ENCODE data around the gene ZNF532. TPM values are rescaled to one million over a fixed set of nuclear protein-coding genes. Genes with fewer than 3 reads are reported as not detected.

Gene ZNF532
- total and polyA plus RNA-seq, 12 donors: 11.6 to 34.8 (median 22.6) TPM

DNA sequence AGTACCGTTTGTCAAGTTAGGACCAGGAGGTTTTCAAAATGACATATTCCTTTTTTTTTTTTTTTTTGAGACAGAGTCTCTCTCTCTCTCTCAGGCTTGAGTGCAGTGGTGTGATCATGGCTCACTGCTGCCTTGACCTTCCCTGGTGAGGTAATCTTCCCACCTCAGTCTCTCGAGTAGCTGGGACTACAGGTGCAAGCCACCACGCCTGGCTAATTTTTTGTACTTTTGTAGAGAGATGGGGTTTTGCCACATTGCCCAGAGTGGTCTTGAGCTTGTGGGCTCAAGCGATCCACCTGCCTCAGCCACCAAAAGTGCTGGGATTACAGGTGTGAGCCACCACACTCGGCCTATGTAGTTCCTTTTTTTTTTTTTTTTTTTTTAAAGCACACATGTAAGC lies 147.1 kb downstream of the ZNF532 start:
- Histone ChIP-seq H3K36me3 (replicated peaks in 1 of 2) (no peaks in the 10 kb centered on the region), H3K4me1 (replicated peaks in 1 of 2) (no peaks in the 10 kb centered on the region), H3K27ac (no peak overlapping the region), H3K27me3 (no peaks in the 10 kb centered on the region), H3K4me3 (no peak overlapping the region), H3K9me3 (replicated peaks in 1 of 3) (no peaks in the 10 kb centered on the region)
- no peak for DNase-seq
- TF ChIP-seq, protein P1, sequence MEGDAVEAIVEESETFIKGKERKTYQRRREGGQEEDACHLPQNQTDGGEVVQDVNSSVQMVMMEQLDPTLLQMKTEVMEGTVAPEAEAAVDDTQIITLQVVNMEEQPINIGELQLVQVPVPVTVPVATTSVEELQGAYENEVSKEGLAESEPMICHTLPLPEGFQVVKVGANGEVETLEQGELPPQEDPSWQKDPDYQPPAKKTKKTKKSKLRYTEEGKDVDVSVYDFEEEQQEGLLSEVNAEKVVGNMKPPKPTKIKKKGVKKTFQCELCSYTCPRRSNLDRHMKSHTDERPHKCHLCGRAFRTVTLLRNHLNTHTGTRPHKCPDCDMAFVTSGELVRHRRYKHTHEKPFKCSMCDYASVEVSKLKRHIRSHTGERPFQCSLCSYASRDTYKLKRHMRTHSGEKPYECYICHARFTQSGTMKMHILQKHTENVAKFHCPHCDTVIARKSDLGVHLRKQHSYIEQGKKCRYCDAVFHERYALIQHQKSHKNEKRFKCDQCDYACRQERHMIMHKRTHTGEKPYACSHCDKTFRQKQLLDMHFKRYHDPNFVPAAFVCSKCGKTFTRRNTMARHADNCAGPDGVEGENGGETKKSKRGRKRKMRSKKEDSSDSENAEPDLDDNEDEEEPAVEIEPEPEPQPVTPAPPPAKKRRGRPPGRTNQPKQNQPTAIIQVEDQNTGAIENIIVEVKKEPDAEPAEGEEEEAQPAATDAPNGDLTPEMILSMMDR (IDR thresholded peaks at IDR 0.05): no peak
- no peak for TF ChIP-seq POLR2A (IDR thresholded peaks at IDR 0.05)
- intact Hi-C loops (cut with DNase I): no loop called here
- 73 to 90% (median 76%) methylated on average over 5 of the region's 5 CpGs for WGBS, 4 donors

DNA sequence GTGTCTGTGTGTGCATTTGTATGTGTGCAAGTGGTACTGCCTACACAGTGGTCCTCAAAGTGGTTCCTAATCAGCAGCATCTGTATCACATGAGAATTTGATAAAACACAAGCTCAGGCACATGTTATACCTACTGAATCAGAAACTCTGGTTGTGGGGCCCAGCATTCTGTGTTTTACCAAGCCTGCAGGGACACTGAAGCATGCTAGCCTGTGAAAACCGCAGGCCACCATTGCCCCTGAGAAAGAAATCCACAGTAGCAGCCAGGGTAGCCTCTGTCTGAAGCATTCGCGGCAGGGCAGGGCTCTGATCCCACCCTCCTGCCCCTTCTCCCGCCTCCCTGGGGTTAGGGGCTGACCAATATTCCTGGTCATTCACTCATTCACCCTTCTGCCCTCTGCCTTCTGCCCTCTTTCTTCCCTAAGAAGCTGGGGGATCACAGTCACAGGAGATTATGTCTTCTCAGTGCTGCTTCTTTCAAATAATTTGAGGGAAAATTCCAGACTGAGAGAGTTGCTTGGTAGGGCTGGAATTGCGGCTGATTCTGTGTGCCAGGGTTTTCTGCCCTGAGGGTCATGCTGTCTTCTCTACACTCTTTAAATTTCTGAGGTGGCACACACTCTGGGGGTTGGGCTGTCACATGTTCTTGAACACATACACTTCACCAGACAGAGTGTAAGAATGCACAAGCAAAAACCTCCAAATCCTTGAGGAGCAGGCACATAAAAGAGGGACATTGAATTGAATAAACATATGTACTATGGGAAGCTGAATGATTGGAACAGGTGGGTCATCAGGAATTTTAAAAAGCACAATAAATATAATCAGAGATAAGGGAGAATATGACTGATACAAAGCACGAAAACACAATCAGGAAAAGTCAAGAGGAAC lies 148.4 kb downstream of the ZNF532 start:
- no peak for DNase-seq
- no peaks in the 10 kb centered on the region for H3K4me1 ChIP-seq (replicated peaks in 1 of 2)
- no peak overlapping the region for H3K27ac ChIP-seq
- no peaks in the 10 kb centered on the region for H3K36me3 ChIP-seq (replicated peaks in 1 of 2)
- intact Hi-C loops (cut with DNase I): no loop called here
- no peak overlapping the region for H3K4me3 ChIP-seq
- H3K27me3 ChIP-seq: no peaks in the 10 kb centered on the region
- no peak for TF ChIP-seq POLR2A (IDR thresholded peaks at IDR 0.05)
- TF ChIP-seq, protein P1 (IDR thresholded peaks at IDR 0.05): no peak
- WGBS, 4 donors: 57 to 71% (median 61%) methylated on average over 4 to 6 of the region's 6 CpGs
- H3K9me3 ChIP-seq (replicated peaks in 1 of 3): peaks cover 0 to 3% (median 0%) of the 10 kb centered on the region in 3 donors

DNA sequence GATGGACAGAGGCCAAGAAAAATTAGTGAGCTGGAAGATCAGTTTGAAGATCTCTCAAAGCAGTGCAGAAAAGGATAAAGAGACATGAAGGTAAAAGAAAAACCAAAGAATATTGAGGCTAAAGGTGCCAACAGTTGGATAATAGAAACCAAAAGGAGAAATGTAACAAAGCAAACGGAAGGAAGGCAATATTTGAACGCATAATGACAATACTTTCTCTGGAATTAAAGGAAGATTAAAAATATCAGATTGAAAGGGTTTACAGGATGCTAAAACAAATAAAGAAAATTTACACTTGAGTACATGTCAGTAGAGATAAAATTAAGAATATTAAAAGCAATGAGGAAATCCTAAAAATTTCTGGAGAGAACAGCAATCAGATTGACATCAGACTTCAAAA lies 149.1 kb downstream of the ZNF532 start:
- 79 to 87% (median 86%) methylated on average over 2 of the region's 2 CpGs for WGBS, 4 donors
- DNase-seq: no peak
- Histone ChIP-seq H3K27me3 (no peaks in the 10 kb centered on the region), H3K4me1 (replicated peaks in 1 of 2) (no peaks in the 10 kb centered on the region), H3K27ac (no peak overlapping the region), H3K9me3 (replicated peaks in 1 of 3) (peaks cover 0 to 3% (median 0%) of the 10 kb centered on the region in 3 donors), H3K36me3 (replicated peaks in 1 of 2) (no peaks in the 10 kb centered on the region), H3K4me3 (no peak overlapping the region)
- TF ChIP-seq, protein P1 (IDR thresholded peaks at IDR 0.05): no peak
- no peak for TF ChIP-seq POLR2A (IDR thresholded peaks at IDR 0.05)
- intact Hi-C loops (cut with DNase I): no loop called here

DNA sequence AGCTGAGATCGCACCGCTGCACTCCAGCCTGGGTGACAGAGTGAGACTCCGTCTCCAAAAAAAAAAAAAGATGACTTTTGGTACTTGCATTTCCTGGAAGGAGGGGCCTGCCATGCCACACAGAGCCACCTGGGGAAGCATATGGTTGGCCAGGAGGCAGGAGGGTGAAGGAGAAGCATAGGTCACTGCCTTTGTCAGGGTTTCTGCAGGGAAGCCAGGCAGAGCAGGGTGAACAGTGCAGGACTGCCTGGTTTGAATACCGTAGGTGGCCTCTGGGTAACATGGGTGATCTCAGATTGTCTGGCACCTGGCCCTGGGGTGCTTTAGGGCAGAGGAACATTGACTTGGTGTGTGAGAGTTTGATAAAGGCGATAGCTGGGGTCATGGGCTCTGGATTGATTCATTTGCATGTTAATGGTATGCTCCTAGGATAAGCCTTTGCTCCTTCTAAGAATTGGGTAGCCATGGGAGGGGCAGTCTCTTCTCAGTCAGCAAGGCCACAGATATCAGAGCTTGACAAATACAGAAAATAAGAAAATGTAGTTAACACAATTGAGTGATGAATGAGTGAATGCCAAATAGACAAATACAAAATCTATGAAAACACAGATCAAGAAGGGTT lies 151.0 kb downstream of the ZNF532 start:
- WGBS, 4 donors: 93 to 96% (median 94%) methylated on average over 4 to 5 of the region's 5 CpGs
- DNase-seq: no peak
- intact Hi-C loops (cut with DNase I): no loop called here
- TF ChIP-seq, protein P1 (IDR thresholded peaks at IDR 0.05): no peak
- TF ChIP-seq POLR2A (IDR thresholded peaks at IDR 0.05): no peak
- no peaks in the 10 kb centered on the region for H3K27me3 ChIP-seq
- H3K27ac ChIP-seq: no peak overlapping the region
- H3K4me3 ChIP-seq: no peak overlapping the region
- no peaks in the 10 kb centered on the region for H3K4me1 ChIP-seq (replicated peaks in 1 of 2)
- H3K36me3 ChIP-seq (replicated peaks in 1 of 2): no peaks in the 10 kb centered on the region
- H3K9me3 ChIP-seq (replicated peaks in 1 of 3): peaks cover 0 to 3% (median 0%) of the 10 kb centered on the region in 3 donors
